ENCODE measurements around the gene GNG4.

DNA sequence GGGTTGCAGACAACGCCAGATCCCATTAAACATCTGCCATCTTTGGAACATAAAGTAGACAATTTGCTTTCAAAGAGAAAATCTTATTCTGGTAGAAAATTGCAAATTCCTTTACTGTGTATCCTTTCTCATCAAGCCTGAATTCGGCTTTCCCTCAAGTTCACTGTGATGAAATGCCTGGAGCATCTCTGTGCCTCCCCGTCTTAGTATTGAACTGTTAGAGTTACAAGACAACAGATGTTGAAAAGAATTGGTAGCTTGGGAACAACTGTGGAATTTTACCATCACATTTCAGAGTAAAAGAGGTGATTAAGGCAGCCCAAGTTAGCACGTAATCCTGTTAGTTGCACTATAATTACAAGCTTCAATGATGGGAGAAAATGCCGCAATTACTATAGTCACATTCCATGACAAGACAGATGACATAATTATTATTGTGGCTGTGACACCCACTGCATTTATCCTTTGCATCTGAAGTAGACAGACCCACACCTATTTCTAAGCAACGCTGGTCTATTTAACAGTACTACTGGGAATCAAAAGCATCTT is 90.9 kb downstream of the GNG4 start:
- TF ChIP-seq EZH2 (IDR thresholded peaks at IDR 0.05; ENCODE audit: borderline replicate concordance, insufficient read depth, low read depth, low read length, poor library complexity, severe bottlenecking): no peak
- TF ChIP-seq, protein P1, sequence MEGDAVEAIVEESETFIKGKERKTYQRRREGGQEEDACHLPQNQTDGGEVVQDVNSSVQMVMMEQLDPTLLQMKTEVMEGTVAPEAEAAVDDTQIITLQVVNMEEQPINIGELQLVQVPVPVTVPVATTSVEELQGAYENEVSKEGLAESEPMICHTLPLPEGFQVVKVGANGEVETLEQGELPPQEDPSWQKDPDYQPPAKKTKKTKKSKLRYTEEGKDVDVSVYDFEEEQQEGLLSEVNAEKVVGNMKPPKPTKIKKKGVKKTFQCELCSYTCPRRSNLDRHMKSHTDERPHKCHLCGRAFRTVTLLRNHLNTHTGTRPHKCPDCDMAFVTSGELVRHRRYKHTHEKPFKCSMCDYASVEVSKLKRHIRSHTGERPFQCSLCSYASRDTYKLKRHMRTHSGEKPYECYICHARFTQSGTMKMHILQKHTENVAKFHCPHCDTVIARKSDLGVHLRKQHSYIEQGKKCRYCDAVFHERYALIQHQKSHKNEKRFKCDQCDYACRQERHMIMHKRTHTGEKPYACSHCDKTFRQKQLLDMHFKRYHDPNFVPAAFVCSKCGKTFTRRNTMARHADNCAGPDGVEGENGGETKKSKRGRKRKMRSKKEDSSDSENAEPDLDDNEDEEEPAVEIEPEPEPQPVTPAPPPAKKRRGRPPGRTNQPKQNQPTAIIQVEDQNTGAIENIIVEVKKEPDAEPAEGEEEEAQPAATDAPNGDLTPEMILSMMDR (IDR thresholded peaks at IDR 0.05): no peak

Measured in B cell (primary cell).